HCT116 (cell line): ENCODE results near the gene BBS7. TPM values are rescaled to one million over a fixed set of nuclear protein-coding genes. Genes with fewer than 3 reads are reported as not detected.

Experiments
- ATAC-seq: fragments of 200-7000 bp; cut with Tn5 transposase; 2 replicates; pipeline ENCODE4 v1.9.1; 2020; ENCODE audit warnings: mild to moderate bottlenecking, moderate library complexity
- BruUV-seq: library from RNA; stranded (reverse); fragments of 400-500 nt; replicated peaks from 2 replicates; lab custom pipeline; 2021; lab: Mats Ljungman, UMichigan
- CTCF ChIA-PET: fragments of 300-600 bp; sonication (Branson Sonifier 250); formaldehyde crosslinking; loops from one replicate; lab custom pipeline; 2021; ENCODE audit warnings: antibody characterized with exemption; lab: Charles Lee
- POLR2A ChIA-PET: fragments of 300-600, 350-600 bp; sonication (Branson Sonifier 250); formaldehyde crosslinking; loops from one replicate; lab custom pipeline; 2021; ENCODE audit warnings: antibody characterized with exemption; lab: Charles Lee
- RAD21 ChIA-PET, 2 experiments: fragments of 300-600 bp; sonication (Branson Sonifier 250); formaldehyde crosslinking; loops; one replicate each; lab custom pipeline; 2023; ENCODE audit warnings: low total read pairs in 2 of 2; ENCODE audit not compliant: uncharacterized antibody in 2 of 2, unreplicated experiment in 2 of 2, low non-redundant PET in 1 of 2; lab: Charles Lee
- DNase-seq: peaks from one replicate; pipeline ENCODE4 v3.0.0-alpha.2; 2010; ENCODE audit warnings: low read depth, low spot score
- H2AFZ ChIP-seq: fragments of 200-600 bp; shearing (Covaris generic), sonication (generic); 2 replicates; pipeline ENCODE4 v1.6.1; 2017; ENCODE audit warnings: low read depth, mixed run types, mixed read lengths, antibody characterized with exemption, low read length; ENCODE audit not compliant: poor library complexity, severe bottlenecking
- H3K27ac ChIP-seq: 2 replicates; pipeline ENCODE4 v1.5.1; 2012; ENCODE audit warnings: low read depth, low read length
- H3K27me3 ChIP-seq: fragments of 200-600 bp; sonication (generic); 2 replicates; pipeline ENCODE4 v1.6.1; 2016; ENCODE audit warnings: mixed run types, low read length, mixed read lengths; ENCODE audit not compliant: insufficient read depth
- H3K36me3 ChIP-seq, 2 experiments: fragments of 200-500 bp in 1 of 2; fragments of 200-600 bp in 1 of 2; sonication (Bioruptor generic) in 1 of 2; sonication (generic) in 1 of 2; 2 replicates each; pipeline versions ENCODE4 v1.5.1 to v1.6.1; 2014 to 2016; ENCODE audit warnings: low read length in 2 of 2, inconsistent platforms in 1 of 2, mixed read lengths in 1 of 2, mixed run types in 1 of 2; ENCODE audit not compliant: insufficient read depth in 2 of 2, control insufficient read depth in 1 of 2
- H3K4me1 ChIP-seq, 2 experiments: fragments of 200-600 bp in 1 of 2; sonication (generic) in 1 of 2; 2 replicates each; pipeline versions ENCODE4 v1.5.1 to v1.6.1; 2012 to 2017; ENCODE audit warnings: low read length in 2 of 2, inconsistent platforms in 1 of 2, mild to moderate bottlenecking in 1 of 2, mixed read lengths in 1 of 2, mixed run types in 1 of 2, moderate library complexity in 1 of 2; ENCODE audit not compliant: insufficient read depth in 2 of 2, control insufficient read depth in 1 of 2
- H3K4me2 ChIP-seq: fragments of 200-600 bp; sonication (generic); 2 replicates; pipeline ENCODE4 v1.6.1; 2017; ENCODE audit warnings: mixed run types, low read length, mixed read lengths
- H3K4me3 ChIP-seq, 2 experiments: fragments of 200-600 bp in 1 of 2; sonication (generic) in 1 of 2; replicated peaks in 1 of 2; 2 replicates each; pipeline ENCODE4 v1.5.1; 2011 to 2016; ENCODE audit warnings: low read length in 2 of 2, control low read depth in 1 of 2, low read depth in 1 of 2, mild to moderate bottlenecking in 1 of 2, mixed read lengths in 1 of 2, mixed run types in 1 of 2
- H3K79me2 ChIP-seq: fragments of 200-600 bp; sonication (generic); 2 replicates; pipeline ENCODE4 v1.6.1; 2017; ENCODE audit warnings: mild to moderate bottlenecking, mixed run types, low read length, moderate library complexity, mixed read lengths; ENCODE audit not compliant: insufficient read depth
- H3K9ac ChIP-seq: fragments of 200-600 bp; sonication (generic); 2 replicates; pipeline ENCODE4 v1.6.1; 2016; ENCODE audit warnings: low read length, mixed read lengths
- H3K9me2 ChIP-seq: fragments of 200-600 bp; sonication (generic), shearing (Covaris generic); 2 replicates; pipeline ENCODE4 v1.6.1; 2017; ENCODE audit warnings: mixed run types, mild to moderate bottlenecking, moderate library complexity; ENCODE audit not compliant: insufficient read depth
- H3K9me3 ChIP-seq, 2 experiments: fragments of 200-500 bp in 1 of 2; fragments of 200-600 bp in 1 of 2; sonication (Bioruptor generic) in 1 of 2; sonication (generic) in 1 of 2; 2 replicates each; pipeline ENCODE4 v1.6.1; 2014 to 2017; ENCODE audit warnings: low read length in 2 of 2, mixed read lengths in 2 of 2, inconsistent platforms in 1 of 2, low read depth in 1 of 2, mild to moderate bottlenecking in 1 of 2, mixed run types in 1 of 2, moderate library complexity in 1 of 2; ENCODE audit not compliant: control insufficient read depth in 1 of 2, insufficient read depth in 1 of 2
- H4K20me1 ChIP-seq: fragments of 200-600 bp; sonication (generic), shearing (Covaris generic); 2 replicates; pipeline ENCODE4 v1.6.1; 2017; ENCODE audit warnings: mixed run types, mild to moderate bottlenecking, moderate library complexity; ENCODE audit not compliant: insufficient read depth
- CBX3 ChIP-seq: IDR thresholded peaks from 2 replicates; pipeline ENCODE4 v1.6.1; 2012; ENCODE audit warnings: low read depth
- CTCF ChIP-seq, 3 experiments: fragments of 200-600 bp in 1 of 3; sonication (generic) in 1 of 3; IDR thresholded peaks in 2 of 3; conservative IDR thresholded peaks in 1 of 3; 2 replicates each; pipeline ENCODE4 v1.5.1; 2012 to 2017; ENCODE audit warnings: low read depth in 2 of 3, low read length in 2 of 3, antibody characterized with exemption in 1 of 3, borderline replicate concordance in 1 of 3, control low read depth in 1 of 3, mild to moderate bottlenecking in 1 of 3, mixed read lengths in 1 of 3, mixed run types in 1 of 3, moderate library complexity in 1 of 3; ENCODE audit not compliant: insufficient read depth in 1 of 3
- JUND ChIP-seq: IDR thresholded peaks from 2 replicates; pipeline ENCODE4 v1.6.1; 2012
- MAX ChIP-seq: IDR thresholded peaks from 2 replicates; pipeline ENCODE4 v1.6.1; 2012
- POLR2A ChIP-seq: IDR thresholded peaks from 2 replicates; pipeline ENCODE4 v1.7.0; 2011; ENCODE audit warnings: borderline replicate concordance; ENCODE audit not compliant: insufficient read depth, insufficient read length; ENCODE audit errors: extremely low read depth
- POLR2AphosphoS5 ChIP-seq: IDR thresholded peaks from 2 replicates; pipeline ENCODE4 v1.6.1; 2011; ENCODE audit warnings: mild to moderate bottlenecking, low read depth, low read length, moderate library complexity
- REST ChIP-seq: IDR thresholded peaks from 2 replicates; pipeline ENCODE4 v1.6.1; 2012; ENCODE audit warnings: low read depth
- TCF7L2 ChIP-seq: IDR thresholded peaks from 2 replicates; pipeline ENCODE4 v1.7.0; 2011; ENCODE audit warnings: borderline replicate concordance, inconsistent platforms; ENCODE audit not compliant: insufficient read depth, insufficient read length; ENCODE audit errors: extremely low read depth
- YY1 ChIP-seq: IDR thresholded peaks from 2 replicates; pipeline ENCODE4 v1.6.1; 2011; ENCODE audit warnings: low read length, low read depth, moderate library complexity, mild to moderate bottlenecking; ENCODE audit not compliant: insufficient replicate concordance; ENCODE audit errors: extremely low read depth
- ZBTB33 ChIP-seq: IDR thresholded peaks from 2 replicates; pipeline ENCODE4 v1.6.1; 2011; ENCODE audit warnings: mild to moderate bottlenecking, low read length, moderate library complexity; ENCODE audit not compliant: insufficient replicate concordance; ENCODE audit errors: extremely low read depth
- intact Hi-C: fragments of 100-400 bp; cut with micrococcal nuclease; formaldehyde crosslinking; loops from 2 replicates; pipeline ENCODE4 v1.10.0; 2022
- total RNA-seq: library from RNA; stranded (reverse); gene quantifications from one replicate; pipeline ENCODE4 v1.2.1, GENCODE V29; 2021; ENCODE audit not compliant: unreplicated experiment

The BBS7 gene
- total RNA-seq, 1 experiment from 2014 or later = 22.9 TPM

GRCh38 chr4:121823505-121824170 is 46.6 kb downstream of the BBS7 start, which contains the start of gene CCNA2 (continued):
- TF ChIP-seq REST (no peak), JUND (no peak)

GRCh38 chr4:121822796-121823504 is 47.3 kb downstream of the BBS7 start:
- H3K79me2 ChIP-seq = peaks cover 56% of the 10 kb centered on the region
- H3K4me2 ChIP-seq = peak overlapping the region; percentile 88
- H4K20me1 ChIP-seq = peaks cover 10% of the 10 kb centered on the region; the same call in 1 of the 2 replicates
- no peak for DNase-seq
- H3K4me3 ChIP-seq = peak overlapping the region; percentile 94 to 98
- ChIA-PET CTCF (no interaction called here), POLR2A (no interaction called here), RAD21 (no interaction called here)
- peak overlapping the region; percentile 98 for H3K9ac ChIP-seq
- TSS peak; percentile 55 for BruUV-seq
- H3K27me3 ChIP-seq = no peaks in the 10 kb centered on the region
- H2AFZ ChIP-seq = no peak overlapping the region
- peak; percentile 57 for ATAC-seq
- TF ChIP-seq TCF7L2 (no peak), CTCF (IDR thresholded peaks at IDR 0.05 in 2 of 3, conservative IDR thresholded peaks at IDR 0.05 in 1 of 3; ENCODE audit: borderline replicate concordance in 1 of 3, insufficient read depth in 1 of 3, low read depth in 2 of 3, low read length in 2 of 3) (0 out of 6 replicates have a peak, but pooled peaks of 2 of the 3 experiments have one; percentile 2 to 25), POLR2A (no peak), YY1 (peak; percentile 79), CBX3 (no peak), MAX (no peak), ZBTB33 (no peak), JUND (no peak), POLR2AphosphoS5 (peak; percentile 44; the same call in 1 of the 2 replicates)
- H3K4me1 ChIP-seq = peaks cover 0 to 13% of the 10 kb centered on the region in 2 experiments; a peak in 2 of 4 replicates
- no peaks in the 10 kb centered on the region for H3K9me3 ChIP-seq
- intact Hi-C loops = no loop called here
- H3K9me2 ChIP-seq = no peaks in the 10 kb centered on the region
- peak overlapping the region; percentile 79 for H3K27ac ChIP-seq
- H3K36me3 ChIP-seq = peaks cover 30 to 32% of the 10 kb centered on the region in 2 experiments
